ENCODE measurements around the gene ERG.

Gene ERG

GRCh38 chr21:38358098-38358497, 140.2 kb downstream of the ERG start:
- no peak for DNase-seq (ENCODE audit: low spot score)

GRCh38 chr21:38356883-38357625, 141.2 kb downstream of the ERG start:
- DNase-seq (ENCODE audit: low spot score): no peak

GRCh38 chr21:38355992-38356781, 142.1 kb downstream of the ERG start:
- DNase-seq (ENCODE audit: low spot score): peak; percentile 42

- no peak for DNase-seq (ENCODE audit: low spot score)
These were observed 142.9 kb downstream of the ERG start for GRCh38 chr21:38355353-38355752.

- DNase-seq (ENCODE audit: low spot score): no peak
These were observed 143.5 kb downstream of the ERG start for GRCh38 chr21:38354746-38355145.

- no peak for DNase-seq (ENCODE audit: low spot score)
These were observed 144.0 kb downstream of the ERG start for GRCh38 chr21:38354231-38354630.

- DNase-seq (ENCODE audit: low spot score): peak; percentile 15
These were observed 145.6 kb downstream of the ERG start for GRCh38 chr21:38352536-38353219.

- DNase-seq (ENCODE audit: low spot score): no peak
These were observed 146.2 kb downstream of the ERG start for GRCh38 chr21:38351961-38352521.

GRCh38 chr21:38351176-38351959, 146.9 kb downstream of the ERG start:
- DNase-seq (ENCODE audit: low spot score): no peak

GRCh38 chr21:38350684-38351083, 147.6 kb downstream of the ERG start:
- DNase-seq (ENCODE audit: low spot score): no peak

- DNase-seq (ENCODE audit: low spot score): no peak
These were observed 148.3 kb downstream of the ERG start for GRCh38 chr21:38349977-38350376.

GRCh38 chr21:38349111-38349746, 149.0 kb downstream of the ERG start:
- DNase-seq (ENCODE audit: low spot score): no peak

GRCh38 chr21:38346286-38346685, 152.0 kb downstream of the ERG start:
- DNase-seq (ENCODE audit: low spot score): no peak

GRCh38 chr21:38343691-38344090, 154.6 kb downstream of the ERG start:
- DNase-seq (ENCODE audit: low spot score): no peak

GRCh38 chr21:38342739-38343138, 155.5 kb downstream of the ERG start:
- no peak for DNase-seq (ENCODE audit: low spot score)

- DNase-seq (ENCODE audit: low spot score): no peak
These were observed 156.7 kb downstream of the ERG start for GRCh38 chr21:38341546-38342012.

- DNase-seq (ENCODE audit: low spot score): no peak
These were observed 158.1 kb downstream of the ERG start for GRCh38 chr21:38340131-38340530.

GRCh38 chr21:38337793-38338192, 160.5 kb downstream of the ERG start:
- DNase-seq (ENCODE audit: low spot score): no peak

GRCh38 chr21:38334866-38335265, 163.4 kb downstream of the ERG start:
- DNase-seq (ENCODE audit: low spot score): no peak

- DNase-seq (ENCODE audit: low spot score): no peak
These were observed 164.7 kb downstream of the ERG start for GRCh38 chr21:38333301-38334272.

Measured in CD4-positive, alpha-beta T cell treated with Interleukin-15 for 4 hours (primary cell).